Measurements from ENCODE around the gene ADAMTS12.

DNA sequence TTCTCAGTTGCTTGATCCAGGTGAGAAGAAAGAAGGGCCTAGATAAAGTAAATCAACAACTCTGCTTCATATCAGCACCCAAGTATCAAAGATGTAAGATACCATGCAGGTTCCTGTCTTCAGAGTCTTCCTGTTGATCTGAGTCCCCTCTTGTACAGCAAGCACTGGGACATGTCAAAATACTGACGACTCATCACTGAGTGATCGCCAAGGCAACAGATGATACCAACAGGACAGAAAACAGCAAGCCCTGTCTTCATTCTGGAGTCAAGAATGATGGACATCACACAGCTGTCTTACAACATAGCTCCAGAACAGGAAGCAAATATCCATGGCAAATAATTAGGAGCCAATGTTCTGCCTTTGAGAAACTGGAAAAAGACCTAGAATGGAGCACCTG is 367.3 kb downstream of the ADAMTS12 start:
- TF ChIP-seq, protein P1, sequence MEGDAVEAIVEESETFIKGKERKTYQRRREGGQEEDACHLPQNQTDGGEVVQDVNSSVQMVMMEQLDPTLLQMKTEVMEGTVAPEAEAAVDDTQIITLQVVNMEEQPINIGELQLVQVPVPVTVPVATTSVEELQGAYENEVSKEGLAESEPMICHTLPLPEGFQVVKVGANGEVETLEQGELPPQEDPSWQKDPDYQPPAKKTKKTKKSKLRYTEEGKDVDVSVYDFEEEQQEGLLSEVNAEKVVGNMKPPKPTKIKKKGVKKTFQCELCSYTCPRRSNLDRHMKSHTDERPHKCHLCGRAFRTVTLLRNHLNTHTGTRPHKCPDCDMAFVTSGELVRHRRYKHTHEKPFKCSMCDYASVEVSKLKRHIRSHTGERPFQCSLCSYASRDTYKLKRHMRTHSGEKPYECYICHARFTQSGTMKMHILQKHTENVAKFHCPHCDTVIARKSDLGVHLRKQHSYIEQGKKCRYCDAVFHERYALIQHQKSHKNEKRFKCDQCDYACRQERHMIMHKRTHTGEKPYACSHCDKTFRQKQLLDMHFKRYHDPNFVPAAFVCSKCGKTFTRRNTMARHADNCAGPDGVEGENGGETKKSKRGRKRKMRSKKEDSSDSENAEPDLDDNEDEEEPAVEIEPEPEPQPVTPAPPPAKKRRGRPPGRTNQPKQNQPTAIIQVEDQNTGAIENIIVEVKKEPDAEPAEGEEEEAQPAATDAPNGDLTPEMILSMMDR (IDR thresholded peaks at IDR 0.05): no peak
- TF ChIP-seq ZFX (IDR thresholded peaks at IDR 0.05; ENCODE audit: borderline replicate concordance): no peak
